OCI-LY1 (cell line): ENCODE results near the gene PRLH.

Experiments
- H2AFZ ChIP-seq: fragments of 200-600 bp; sonication (generic), shearing (Covaris generic); 2 replicates; pipeline ENCODE4 v1.6.0; 2014; ENCODE audit warnings: antibody characterized with exemption, mild to moderate bottlenecking, low read length
- H3F3A ChIP-seq: fragments of 200-600 bp; sonication (generic), shearing (Covaris generic); 2 replicates; pipeline ENCODE4 v1.6.0; 2014; ENCODE audit warnings: mild to moderate bottlenecking, antibody characterized with exemption, low read length, moderate library complexity; ENCODE audit not compliant: insufficient read depth
- H3K27ac ChIP-seq: fragments of 200-600 bp; sonication (generic); 2 replicates; pipeline ENCODE4 v1.5.1; 2014; ENCODE audit warnings: low read length, mixed run types, mild to moderate bottlenecking, low read depth; ENCODE audit not compliant: poor library complexity, severe bottlenecking
- H3K27me3 ChIP-seq: fragments of 200-600 bp; sonication (generic); 2 replicates; pipeline ENCODE4 v1.6.0; 2014; ENCODE audit warnings: antibody characterized with exemption, mild to moderate bottlenecking, low read length, moderate library complexity; ENCODE audit not compliant: insufficient read depth
- H3K36me3 ChIP-seq: fragments of 200-600 bp; sonication (generic); 2 replicates; pipeline ENCODE4 v1.6.1; 2014; ENCODE audit warnings: mild to moderate bottlenecking, antibody characterized with exemption, low read length, moderate library complexity, mixed read lengths; ENCODE audit not compliant: insufficient read depth
- H3K4me1 ChIP-seq: fragments of 200-600 bp; sonication (generic); 2 replicates; pipeline ENCODE4 v1.5.1; 2014; ENCODE audit warnings: mild to moderate bottlenecking, low read length, moderate library complexity; ENCODE audit not compliant: insufficient read depth, severe bottlenecking
- H3K4me2 ChIP-seq: fragments of 200-600 bp; sonication (generic), shearing (Covaris generic); 2 replicates; pipeline ENCODE4 v1.6.1; 2014; ENCODE audit warnings: low read length
- H3K4me3 ChIP-seq: fragments of 200-600 bp; sonication (generic); 2 replicates; pipeline ENCODE4 v1.5.1; 2014; ENCODE audit warnings: low read length, low read depth, mild to moderate bottlenecking, mixed read lengths; ENCODE audit not compliant: poor library complexity, severe bottlenecking
- H3K79me2 ChIP-seq: fragments of 200-600 bp; shearing (Covaris generic); 2 replicates; pipeline ENCODE4 v1.6.1; 2016; ENCODE audit warnings: mixed run types, low read length, mixed read lengths; ENCODE audit not compliant: insufficient read depth
- H3K9ac ChIP-seq: fragments of 200-600 bp; sonication (generic), shearing (Covaris generic); 2 replicates; pipeline ENCODE4 v1.6.1; 2014; ENCODE audit warnings: mild to moderate bottlenecking, low read length, mixed read lengths
- H3K9me2 ChIP-seq: fragments of 200-600 bp; sonication (generic), shearing (Covaris generic); 2 replicates; pipeline ENCODE4 v1.6.1; 2014; ENCODE audit warnings: low read depth, mild to moderate bottlenecking, low read length, mixed read lengths
- H3K9me3 ChIP-seq: fragments of 200-600 bp; shearing (Covaris generic); 2 replicates; pipeline ENCODE4 v1.6.1; 2014; ENCODE audit warnings: low read length, mixed read lengths
- H4K20me1 ChIP-seq: fragments of 200-600 bp; sonication (generic), shearing (Covaris generic); 2 replicates; pipeline ENCODE4 v1.6.0; 2016; ENCODE audit warnings: mild to moderate bottlenecking, low read length; ENCODE audit not compliant: insufficient read depth
- EZH2 ChIP-seq: fragments of 200-600 bp; sonication (generic), shearing (Covaris generic); IDR thresholded peaks from 2 replicates; pipeline ENCODE4 v1.8.0; 2017; ENCODE audit warnings: borderline replicate concordance, mixed run types, mild to moderate bottlenecking, antibody characterized with exemption, low read length, moderate library complexity, mixed read lengths
- TF ChIP-seq, protein P1 (sequence below): fragments of 200-600 bp; sonication (generic), shearing (Covaris generic); IDR thresholded peaks from 2 replicates; pipeline ENCODE4 v1.5.1; 2017; ENCODE audit warnings: mild to moderate bottlenecking, antibody characterized with exemption, low read length, moderate library complexity, mixed read lengths

PRLH gene

DNA sequence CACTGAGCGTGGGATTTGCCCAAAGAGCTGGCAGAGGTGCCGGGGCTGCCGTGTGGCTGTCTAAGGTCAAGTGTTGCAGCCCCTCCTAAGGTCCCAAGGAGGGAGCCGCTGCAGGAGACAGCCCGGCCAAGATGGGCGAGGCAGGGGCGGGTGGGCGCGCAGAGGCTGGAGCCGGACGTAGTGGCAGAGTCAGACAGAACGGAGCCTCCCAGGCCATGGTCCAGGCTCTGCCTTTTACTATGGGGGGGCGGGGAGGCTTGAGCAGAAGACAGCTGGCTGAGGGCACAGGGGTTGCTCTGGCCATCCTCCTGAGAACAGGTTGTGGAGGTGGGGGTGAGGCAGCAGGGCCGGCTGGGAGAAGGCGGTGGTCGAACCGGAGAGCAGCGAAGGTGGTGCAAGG, 27.5 kb upstream of the PRLH start:
- no peaks in the 10 kb centered on the region for H3K36me3 ChIP-seq
- H3K79me2 ChIP-seq, result no peaks in the 10 kb centered on the region
- H4K20me1 ChIP-seq, result no peaks in the 10 kb centered on the region
- H3K9ac ChIP-seq, result no peak overlapping the region
- TF ChIP-seq, protein P1, sequence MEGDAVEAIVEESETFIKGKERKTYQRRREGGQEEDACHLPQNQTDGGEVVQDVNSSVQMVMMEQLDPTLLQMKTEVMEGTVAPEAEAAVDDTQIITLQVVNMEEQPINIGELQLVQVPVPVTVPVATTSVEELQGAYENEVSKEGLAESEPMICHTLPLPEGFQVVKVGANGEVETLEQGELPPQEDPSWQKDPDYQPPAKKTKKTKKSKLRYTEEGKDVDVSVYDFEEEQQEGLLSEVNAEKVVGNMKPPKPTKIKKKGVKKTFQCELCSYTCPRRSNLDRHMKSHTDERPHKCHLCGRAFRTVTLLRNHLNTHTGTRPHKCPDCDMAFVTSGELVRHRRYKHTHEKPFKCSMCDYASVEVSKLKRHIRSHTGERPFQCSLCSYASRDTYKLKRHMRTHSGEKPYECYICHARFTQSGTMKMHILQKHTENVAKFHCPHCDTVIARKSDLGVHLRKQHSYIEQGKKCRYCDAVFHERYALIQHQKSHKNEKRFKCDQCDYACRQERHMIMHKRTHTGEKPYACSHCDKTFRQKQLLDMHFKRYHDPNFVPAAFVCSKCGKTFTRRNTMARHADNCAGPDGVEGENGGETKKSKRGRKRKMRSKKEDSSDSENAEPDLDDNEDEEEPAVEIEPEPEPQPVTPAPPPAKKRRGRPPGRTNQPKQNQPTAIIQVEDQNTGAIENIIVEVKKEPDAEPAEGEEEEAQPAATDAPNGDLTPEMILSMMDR, result no peak
- TF ChIP-seq EZH2, result no peak
- no peaks in the 10 kb centered on the region for H3K4me1 ChIP-seq
- no peak overlapping the region for H3K4me2 ChIP-seq
- H3K27me3 ChIP-seq, result peaks cover 7% of the 10 kb centered on the region; the same call in 1 of the 2 replicates
- no peak overlapping the region for H3K27ac ChIP-seq
- H3K9me2 ChIP-seq, result no peaks in the 10 kb centered on the region
- no peak overlapping the region for H3K4me3 ChIP-seq
- H2AFZ ChIP-seq, result no peak overlapping the region
- H3K9me3 ChIP-seq, result no peaks in the 10 kb centered on the region
- no peaks in the 10 kb centered on the region for H3F3A ChIP-seq

DNA sequence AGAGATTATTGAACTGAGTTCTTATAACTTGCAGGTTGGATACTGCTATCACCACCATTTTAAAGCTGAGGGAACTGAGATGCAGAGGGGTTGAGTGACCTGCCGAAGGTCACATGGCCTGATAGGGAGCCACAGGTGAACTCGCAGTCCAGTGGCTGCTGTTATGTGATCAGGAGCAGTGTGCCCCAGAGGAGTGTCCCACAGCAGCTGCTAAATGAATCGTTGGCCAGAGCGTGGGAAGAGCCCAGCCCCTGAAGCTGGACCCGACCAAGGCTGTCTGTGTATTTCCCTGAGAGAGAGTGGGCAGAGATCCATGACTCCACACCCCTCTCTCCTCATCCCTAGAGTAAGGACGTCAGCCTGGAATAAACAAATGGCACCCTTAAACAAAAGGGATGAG, 26.7 kb upstream of the PRLH start:
- no peaks in the 10 kb centered on the region for H3K4me1 ChIP-seq
- no peak overlapping the region for H3K4me2 ChIP-seq
- no peaks in the 10 kb centered on the region for H3K9me2 ChIP-seq
- 0 out of 2 replicates have a peak, but pooled peaks cover 7% of the 10 kb centered on the region for H3K27me3 ChIP-seq
- no peaks in the 10 kb centered on the region for H3K36me3 ChIP-seq
- no peak overlapping the region for H3K9ac ChIP-seq
- no peak overlapping the region for H2AFZ ChIP-seq
- no peaks in the 10 kb centered on the region for H4K20me1 ChIP-seq
- no peak overlapping the region for H3K4me3 ChIP-seq
- no peak for TF ChIP-seq EZH2
- TF ChIP-seq, protein P1, result no peak
- H3F3A ChIP-seq, result no peaks in the 10 kb centered on the region
- H3K79me2 ChIP-seq, result no peaks in the 10 kb centered on the region
- H3K27ac ChIP-seq, result no peak overlapping the region
- no peaks in the 10 kb centered on the region for H3K9me3 ChIP-seq

DNA sequence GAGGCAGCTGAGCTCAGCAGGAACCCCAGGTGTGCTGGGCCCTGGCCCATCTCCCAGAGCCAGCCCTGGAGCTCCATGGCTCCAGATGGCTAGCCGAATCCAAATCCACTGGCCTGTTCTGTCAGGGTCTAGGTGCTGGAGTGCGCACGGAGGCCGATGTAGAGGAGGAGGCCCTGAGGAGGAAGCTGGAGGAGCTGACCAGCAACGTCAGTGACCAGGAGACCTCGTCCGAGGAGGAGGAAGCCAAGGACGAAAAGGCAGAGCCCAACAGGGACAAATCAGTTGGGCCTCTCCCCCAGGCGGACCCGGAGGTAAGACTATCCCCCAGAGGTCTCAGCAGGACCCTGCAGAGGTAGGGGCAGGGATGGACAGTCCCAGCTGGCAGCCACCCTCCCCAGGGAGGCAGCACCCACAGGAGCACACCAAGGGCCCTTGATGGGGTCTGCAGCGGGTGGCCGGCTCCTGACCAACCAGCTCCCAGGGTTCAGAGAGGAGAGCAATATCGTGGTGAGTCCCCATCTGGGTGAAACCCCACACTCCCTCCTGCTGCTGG, 26.1 kb upstream of the PRLH start:
- TF ChIP-seq EZH2, result no peak
- TF ChIP-seq, protein P1, result no peak
- H3K4me2 ChIP-seq, result no peak overlapping the region
- no peaks in the 10 kb centered on the region for H3K79me2 ChIP-seq
- 0 out of 2 replicates have a peak, but pooled peaks cover 7% of the 10 kb centered on the region for H3K27me3 ChIP-seq
- no peaks in the 10 kb centered on the region for H3F3A ChIP-seq
- H3K9ac ChIP-seq, result no peak overlapping the region
- H3K4me1 ChIP-seq, result no peaks in the 10 kb centered on the region
- no peaks in the 10 kb centered on the region for H3K36me3 ChIP-seq
- H2AFZ ChIP-seq, result no peak overlapping the region
- H3K9me3 ChIP-seq, result no peaks in the 10 kb centered on the region
- no peaks in the 10 kb centered on the region for H4K20me1 ChIP-seq
- no peak overlapping the region for H3K4me3 ChIP-seq
- H3K9me2 ChIP-seq, result no peaks in the 10 kb centered on the region
- no peak overlapping the region for H3K27ac ChIP-seq
